Activated CD4-positive, alpha-beta memory T cell treated with anti-CD3 and anti-CD28 coated beads for 36 hours (primary cell): ENCODE measurements around the gene FBN1. TPM values are rescaled to one million over a fixed set of nuclear protein-coding genes. Genes with fewer than 3 reads are reported as not detected.

ENCODE experiments used
- CTCF ChIA-PET: fragments of 350-600 bp; sonication (Branson Sonifier 250); formaldehyde crosslinking; loops from one replicate; lab custom pipeline; 2021; ENCODE audit warnings: antibody characterized with exemption, inconsistent platforms; lab: Charles Lee
- POLR2A ChIA-PET: fragments of 350-600 bp; sonication (Branson Sonifier 250); formaldehyde crosslinking; loops from one replicate; lab custom pipeline; 2021; ENCODE audit warnings: antibody characterized with exemption; lab: Charles Lee
- DNase-seq: peaks from one replicate; pipeline ENCODE4 v3.0.0-alpha.2; 2020
- H3K27ac Mint-ChIP-seq: one replicate; pipeline ENCODE4 v1.8.0; 2021; ENCODE audit warnings: mixed read lengths
- H3K27me3 Mint-ChIP-seq: one replicate; pipeline ENCODE4 v1.8.0; 2021; ENCODE audit warnings: mixed read lengths
- H3K36me3 Mint-ChIP-seq: one replicate; pipeline ENCODE4 v1.8.0; 2021; ENCODE audit warnings: mixed read lengths
- H3K4me1 Mint-ChIP-seq: one replicate; pipeline ENCODE4 v1.8.0; 2021; ENCODE audit warnings: low read depth, mixed read lengths
- H3K4me3 Mint-ChIP-seq: one replicate; pipeline ENCODE4 v1.8.0; 2021; ENCODE audit warnings: mild to moderate bottlenecking, mixed read lengths
- H3K9me3 Mint-ChIP-seq: one replicate; pipeline ENCODE4 v1.8.0; 2021; ENCODE audit warnings: mixed read lengths
- intact Hi-C: fragments of 100-400 bp; cut with micrococcal nuclease; formaldehyde crosslinking; loops from one replicate; pipeline ENCODE4 v1.15.1; 2023
- total RNA-seq, 2 experiments: library from RNA; stranded (reverse); gene quantifications; one replicate each; pipeline ENCODE4 v1.2.3, GENCODE V29; 2021

Gene FBN1
- total RNA-seq, 2 experiments from 2014 or later: 0.34 to 0.52 TPM

DNA sequence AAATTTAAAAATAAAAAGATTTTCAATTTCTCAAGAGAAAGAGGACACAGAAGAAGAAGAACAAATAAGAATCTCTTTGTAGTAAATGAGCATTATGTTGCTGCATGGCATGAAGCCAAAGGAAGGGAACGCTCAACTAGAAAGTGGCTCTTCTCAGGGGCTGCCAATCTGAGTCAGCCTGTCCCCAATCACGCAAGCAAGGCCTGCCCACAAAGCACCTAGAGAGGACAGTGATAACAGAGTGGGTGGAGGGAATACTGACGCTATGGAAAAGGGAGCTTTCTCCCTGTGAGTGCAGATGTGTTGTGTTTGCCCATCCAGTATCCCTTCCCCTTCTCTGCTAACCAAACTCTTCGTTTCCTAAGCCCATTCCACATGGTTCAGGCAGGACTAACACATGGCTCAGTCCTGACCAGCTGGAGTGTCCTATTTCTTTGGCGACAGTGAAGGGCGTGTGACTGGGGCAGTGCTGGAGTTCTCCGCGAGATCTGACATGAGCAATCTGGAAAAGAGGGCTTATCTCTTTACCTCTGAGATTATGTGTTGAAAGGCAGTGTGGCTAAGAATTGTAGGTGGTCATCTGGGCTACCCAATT, 14.2 kb downstream of the FBN1 start:
- H3K27ac Mint-ChIP-seq: no peak overlapping the region
- intact Hi-C loops: no loop called here
- POLR2A ChIA-PET: no interaction called here
- H3K4me1 Mint-ChIP-seq: no peaks in the 10 kb centered on the region
- DNase-seq: peak; percentile 51
- CTCF ChIA-PET: no interaction called here
- H3K4me3 Mint-ChIP-seq: no peak overlapping the region
- H3K9me3 Mint-ChIP-seq: no peaks in the 10 kb centered on the region
- H3K36me3 Mint-ChIP-seq: no peaks in the 10 kb centered on the region
- H3K27me3 Mint-ChIP-seq: peaks cover 1% of the 10 kb centered on the region

DNA sequence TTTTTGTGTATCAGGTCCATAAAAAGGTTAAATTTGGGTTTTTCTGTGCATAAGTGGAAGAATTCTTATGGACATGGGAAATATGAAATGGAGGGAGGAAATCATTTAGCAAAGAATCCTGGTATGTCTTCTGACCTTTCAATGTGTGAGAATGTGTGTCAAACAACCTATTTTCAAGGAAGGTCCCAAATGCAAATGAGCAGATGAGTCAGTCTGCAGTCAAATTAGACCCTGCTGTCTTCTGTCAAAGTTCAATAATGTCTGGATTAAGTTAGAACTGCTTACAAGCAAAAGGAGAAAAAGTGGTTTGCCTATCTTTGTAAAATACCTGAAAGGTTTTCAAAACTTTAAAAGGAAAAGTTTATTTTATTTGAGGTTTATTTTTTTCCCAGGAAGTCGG, 15.3 kb downstream of the FBN1 start:
- no peaks in the 10 kb centered on the region for H3K4me1 Mint-ChIP-seq
- H3K27ac Mint-ChIP-seq: no peak overlapping the region
- intact Hi-C loops: no loop called here
- H3K36me3 Mint-ChIP-seq: no peaks in the 10 kb centered on the region
- no peak for DNase-seq
- H3K27me3 Mint-ChIP-seq: peaks cover 1% of the 10 kb centered on the region
- ChIA-PET CTCF (no interaction called here), POLR2A (no interaction called here)
- no peaks in the 10 kb centered on the region for H3K9me3 Mint-ChIP-seq
- H3K4me3 Mint-ChIP-seq: no peak overlapping the region

DNA sequence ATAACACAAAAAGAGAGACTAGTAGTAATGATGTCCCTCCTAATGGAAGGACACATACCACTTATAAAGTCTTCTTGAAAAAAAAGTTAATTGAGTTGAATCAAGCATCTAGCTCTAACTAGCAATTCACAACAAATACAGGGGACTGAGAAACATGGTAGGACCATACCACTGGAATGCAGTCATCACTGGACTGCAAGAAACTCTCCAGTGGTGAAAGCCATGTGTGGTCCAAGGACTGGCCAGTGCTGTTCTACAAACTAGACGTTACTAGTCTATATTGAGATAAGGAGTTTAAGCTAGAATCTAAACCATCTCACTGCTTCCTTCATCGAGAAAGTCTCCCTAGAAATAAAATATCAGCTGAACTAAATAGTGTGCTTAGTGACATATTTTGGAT, 16.7 kb downstream of the FBN1 start:
- no peak for DNase-seq
- ChIA-PET CTCF (no interaction called here), POLR2A (no interaction called here)
- H3K36me3 Mint-ChIP-seq: no peaks in the 10 kb centered on the region
- no peak overlapping the region for H3K4me3 Mint-ChIP-seq
- intact Hi-C loops: no loop called here
- H3K27ac Mint-ChIP-seq: no peak overlapping the region
- H3K4me1 Mint-ChIP-seq: no peaks in the 10 kb centered on the region
- H3K9me3 Mint-ChIP-seq: no peaks in the 10 kb centered on the region
- peaks cover 1% of the 10 kb centered on the region for H3K27me3 Mint-ChIP-seq

DNA sequence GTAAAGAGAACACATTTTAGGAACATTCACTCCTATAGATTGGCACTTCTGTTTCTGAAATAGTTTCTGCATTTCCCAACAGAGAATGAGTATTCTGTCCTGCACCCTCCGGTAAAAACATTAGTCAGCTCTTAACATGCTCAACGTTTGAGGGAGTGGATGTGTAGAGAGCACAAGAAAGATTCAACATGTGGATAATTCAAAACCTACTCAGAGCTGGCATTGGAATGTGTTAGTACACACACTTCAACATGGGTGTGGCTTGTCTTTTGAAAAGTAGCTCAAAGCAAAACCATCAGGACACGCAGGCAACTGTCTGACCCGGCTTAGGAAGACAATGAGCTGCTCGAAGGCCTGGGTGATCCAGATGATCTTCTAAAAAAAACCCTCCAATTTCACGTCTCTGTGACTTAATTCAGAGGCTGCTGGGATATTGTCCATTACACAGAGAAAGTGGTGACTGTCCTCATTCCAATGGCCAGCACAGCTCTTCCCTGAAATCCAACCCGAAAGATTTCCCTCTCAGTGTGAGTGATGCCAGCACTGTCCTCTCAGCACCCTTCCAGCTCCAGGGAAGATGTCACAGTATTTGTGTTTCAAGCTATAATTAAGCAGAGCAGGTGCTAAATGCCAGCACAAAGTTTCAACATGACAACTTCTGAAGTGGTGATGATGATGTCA, 18.1 kb downstream of the FBN1 start:
- Mint-ChIP-seq H3K36me3 (no peaks in the 10 kb centered on the region), H3K27ac (no peak overlapping the region), H3K4me1 (no peaks in the 10 kb centered on the region), H3K4me3 (no peak overlapping the region), H3K9me3 (no peaks in the 10 kb centered on the region), H3K27me3 (peaks cover 1% of the 10 kb centered on the region)
- CTCF ChIA-PET: no interaction called here
- intact Hi-C loops: no loop called here
- DNase-seq: no peak
- POLR2A ChIA-PET: no interaction called here

DNA sequence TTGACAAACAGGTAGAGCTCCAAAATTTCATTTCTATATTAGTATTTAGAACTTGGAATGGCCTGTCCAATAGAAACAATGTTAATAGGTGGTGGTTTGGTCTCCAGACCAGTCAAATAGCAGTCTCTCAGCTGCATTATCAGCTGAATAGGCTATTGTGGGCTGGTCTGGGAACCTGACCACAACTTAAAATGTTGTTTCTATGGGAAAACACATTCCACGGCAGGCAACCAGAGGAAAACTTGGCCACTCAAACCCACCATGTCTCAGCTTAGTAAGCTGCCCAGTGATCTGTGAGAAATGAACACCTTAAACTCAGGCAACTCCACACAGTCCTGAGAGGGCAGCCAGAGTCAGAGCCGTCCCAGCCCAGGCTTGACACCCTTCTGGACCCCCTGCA, 20.4 kb downstream of the FBN1 start:
- DNase-seq: no peak
- POLR2A ChIA-PET: no interaction called here
- Mint-ChIP-seq H3K4me3 (no peak overlapping the region), H3K36me3 (no peaks in the 10 kb centered on the region), H3K27ac (no peak overlapping the region), H3K9me3 (no peaks in the 10 kb centered on the region), H3K4me1 (no peaks in the 10 kb centered on the region), H3K27me3 (peaks cover 1% of the 10 kb centered on the region)
- CTCF ChIA-PET: no interaction called here
- intact Hi-C loops: no loop called here

DNA sequence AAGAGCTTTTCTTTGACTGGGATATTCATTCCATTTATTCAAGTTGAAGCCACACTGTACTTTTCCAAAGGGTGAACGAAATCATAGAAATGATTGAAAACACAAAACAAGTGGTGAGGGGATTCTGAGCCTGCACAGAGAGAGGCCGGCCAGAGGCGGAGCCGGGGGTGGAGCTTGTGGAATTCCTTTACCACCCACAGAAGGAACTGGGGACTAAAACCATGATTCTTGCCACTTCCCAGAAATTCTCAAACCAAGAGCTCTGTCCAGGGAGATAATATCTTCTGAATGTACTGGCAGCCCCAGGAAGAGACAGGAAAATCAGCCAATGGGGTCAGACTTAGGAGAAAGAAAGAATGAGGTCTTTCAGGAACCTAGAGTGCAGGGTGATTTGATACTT, 20.8 kb downstream of the FBN1 start:
- H3K4me1 Mint-ChIP-seq: no peaks in the 10 kb centered on the region
- no peak overlapping the region for H3K4me3 Mint-ChIP-seq
- intact Hi-C loops: no loop called here
- DNase-seq: no peak
- H3K9me3 Mint-ChIP-seq: no peaks in the 10 kb centered on the region
- ChIA-PET CTCF (no interaction called here), POLR2A (no interaction called here)
- no peak overlapping the region for H3K27ac Mint-ChIP-seq
- H3K27me3 Mint-ChIP-seq: peaks cover 1% of the 10 kb centered on the region
- H3K36me3 Mint-ChIP-seq: no peaks in the 10 kb centered on the region

DNA sequence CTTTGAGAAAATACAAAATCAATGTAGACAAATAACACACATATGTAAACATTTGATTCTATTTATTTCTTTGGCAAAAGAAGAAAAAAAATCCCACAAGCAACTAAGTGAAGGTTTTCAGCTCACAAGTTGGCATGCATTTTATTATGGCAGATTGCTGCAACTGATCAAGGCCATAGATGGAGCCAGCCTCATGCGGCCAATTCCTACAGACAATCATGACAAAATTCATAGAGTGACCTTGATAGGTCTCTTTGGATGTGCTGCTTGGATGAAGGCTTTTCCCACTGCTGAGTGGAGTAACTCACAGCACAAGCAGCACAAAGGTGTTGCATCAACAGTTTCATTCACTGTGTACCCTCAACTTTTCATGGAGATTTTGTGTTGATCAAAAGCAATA, 22.1 kb downstream of the FBN1 start:
- Mint-ChIP-seq H3K27me3 (peaks cover 1% of the 10 kb centered on the region), H3K4me3 (no peak overlapping the region), H3K4me1 (no peaks in the 10 kb centered on the region), H3K27ac (no peak overlapping the region), H3K36me3 (no peaks in the 10 kb centered on the region), H3K9me3 (no peaks in the 10 kb centered on the region)
- ChIA-PET POLR2A (no interaction called here), CTCF (no interaction called here)
- DNase-seq: no peak
- intact Hi-C loops: no loop called here

DNA sequence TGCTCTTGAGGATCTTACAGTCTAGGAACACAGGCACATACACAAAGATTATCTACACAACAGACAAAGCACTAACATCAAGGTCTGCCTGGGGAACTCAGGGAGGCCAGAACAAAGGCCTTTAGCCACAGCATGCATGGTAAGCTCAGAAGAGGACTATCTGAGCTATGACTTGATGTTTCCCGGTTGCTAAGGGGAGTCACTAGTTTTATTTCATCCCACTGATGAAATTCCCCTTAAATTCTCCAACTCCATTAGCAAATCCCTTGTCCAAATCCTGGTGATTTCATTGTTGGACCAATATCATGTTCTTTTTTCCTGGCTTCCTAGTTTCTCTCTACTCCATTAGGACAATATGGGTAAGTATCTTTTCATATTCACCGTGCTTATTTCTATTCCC, 23.3 kb downstream of the FBN1 start:
- H3K4me3 Mint-ChIP-seq: no peak overlapping the region
- H3K4me1 Mint-ChIP-seq: no peaks in the 10 kb centered on the region
- no peak for DNase-seq
- H3K36me3 Mint-ChIP-seq: no peaks in the 10 kb centered on the region
- H3K27me3 Mint-ChIP-seq: peaks cover 1% of the 10 kb centered on the region
- CTCF ChIA-PET: no interaction called here
- no peaks in the 10 kb centered on the region for H3K9me3 Mint-ChIP-seq
- intact Hi-C loops: no loop called here
- POLR2A ChIA-PET: no interaction called here
- no peak overlapping the region for H3K27ac Mint-ChIP-seq

DNA sequence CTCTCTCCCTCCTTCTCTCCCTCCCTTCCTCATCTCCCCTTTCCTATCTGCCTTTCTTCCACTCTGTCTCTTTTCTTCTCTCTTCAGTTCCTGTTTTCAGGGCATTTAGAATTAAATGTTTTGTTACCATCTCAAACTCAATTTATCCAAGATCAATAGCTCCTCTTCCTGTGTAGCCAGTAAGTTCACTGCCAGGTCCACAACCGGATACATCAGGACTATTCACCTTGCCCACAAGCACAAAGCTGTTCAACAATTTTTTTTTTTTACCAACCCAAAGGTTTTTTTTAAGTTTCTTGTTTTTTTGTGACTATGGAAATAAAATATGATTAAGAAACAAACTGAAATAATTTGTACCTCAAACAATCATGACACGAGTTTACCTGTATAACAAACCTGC, 26.1 kb downstream of the FBN1 start:
- no peaks in the 10 kb centered on the region for H3K4me1 Mint-ChIP-seq
- no peaks in the 10 kb centered on the region for H3K9me3 Mint-ChIP-seq
- ChIA-PET POLR2A (interaction anchor here (0.7 kb wide), 1 partner anchor 115 kb away, joined by 5 read pairs; no protein-coding TSS in a partner anchor), CTCF (no interaction called here)
- no peak overlapping the region for H3K4me3 Mint-ChIP-seq
- H3K27ac Mint-ChIP-seq: no peak overlapping the region
- intact Hi-C loops: no loop called here
- no peaks in the 10 kb centered on the region for H3K27me3 Mint-ChIP-seq
- no peaks in the 10 kb centered on the region for H3K36me3 Mint-ChIP-seq
- DNase-seq: no peak

DNA sequence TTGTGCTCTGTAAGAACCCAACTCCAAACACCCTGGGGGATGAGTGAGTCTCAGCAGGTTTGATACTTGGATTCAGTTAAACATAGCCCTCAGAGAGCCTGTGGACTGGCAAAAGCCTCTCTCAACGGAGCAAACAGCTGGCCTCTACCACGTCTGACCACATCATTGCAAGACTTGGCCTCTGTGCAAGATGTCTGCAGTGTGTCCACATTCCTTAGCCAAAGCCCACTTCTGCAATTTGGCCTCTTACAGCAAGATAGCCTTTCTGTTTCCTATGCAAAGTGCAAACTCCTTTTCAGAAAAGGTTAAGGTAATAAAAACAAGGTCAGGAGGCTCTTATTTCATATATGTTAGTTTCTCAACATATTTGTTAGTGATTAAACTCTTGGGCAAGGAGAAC, 27.9 kb downstream of the FBN1 start:
- no peak overlapping the region for H3K27ac Mint-ChIP-seq
- no peak overlapping the region for H3K4me3 Mint-ChIP-seq
- ChIA-PET POLR2A (no interaction called here), CTCF (no interaction called here)
- H3K27me3 Mint-ChIP-seq: no peaks in the 10 kb centered on the region
- no peaks in the 10 kb centered on the region for H3K4me1 Mint-ChIP-seq
- no peaks in the 10 kb centered on the region for H3K9me3 Mint-ChIP-seq
- DNase-seq: no peak
- H3K36me3 Mint-ChIP-seq: no peaks in the 10 kb centered on the region
- intact Hi-C loops: no loop called here

DNA sequence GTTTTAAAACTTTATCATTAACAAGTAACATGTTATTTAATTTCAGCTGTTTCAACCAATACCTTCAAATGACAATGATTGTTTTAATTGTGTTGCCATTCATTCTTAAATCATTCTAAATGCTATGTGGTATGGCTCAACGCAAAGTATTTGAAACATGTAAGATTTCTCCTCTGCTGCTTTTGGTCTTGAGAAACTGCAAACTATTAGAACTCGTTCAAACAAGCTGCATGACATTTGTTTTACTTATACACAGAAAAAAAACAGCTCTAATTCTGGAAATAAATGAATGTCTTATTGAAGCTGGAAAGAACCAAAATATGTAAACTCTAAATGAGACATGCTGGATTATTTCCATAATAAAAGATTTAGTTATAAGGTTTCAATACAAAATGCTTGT, 29.3 kb downstream of the FBN1 start:
- ChIA-PET POLR2A (no interaction called here), CTCF (no interaction called here)
- DNase-seq: no peak
- intact Hi-C loops: no loop called here
- H3K4me1 Mint-ChIP-seq: no peaks in the 10 kb centered on the region
- H3K4me3 Mint-ChIP-seq: no peak overlapping the region
- H3K9me3 Mint-ChIP-seq: no peaks in the 10 kb centered on the region
- H3K27me3 Mint-ChIP-seq: no peaks in the 10 kb centered on the region
- no peak overlapping the region for H3K27ac Mint-ChIP-seq
- H3K36me3 Mint-ChIP-seq: no peaks in the 10 kb centered on the region

DNA sequence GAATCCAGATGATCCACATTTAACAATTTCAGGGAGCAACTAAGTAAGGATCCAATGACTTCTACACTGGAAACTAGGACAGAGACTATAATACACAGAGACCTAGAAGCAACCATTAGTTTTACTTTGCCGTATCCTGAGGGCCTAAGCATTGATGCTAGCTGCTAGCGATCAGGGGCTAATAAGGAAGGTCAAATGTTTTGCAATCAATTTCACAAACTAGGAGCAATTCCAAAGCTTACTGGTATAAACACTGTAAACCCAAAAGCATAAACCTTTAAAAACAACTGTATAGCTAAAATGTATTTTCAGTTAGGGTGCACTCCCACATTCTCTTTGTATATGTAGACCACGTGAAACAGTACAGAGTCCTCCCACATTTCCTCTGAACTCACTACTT, 31.5 kb downstream of the FBN1 start:
- Mint-ChIP-seq H3K27me3 (no peaks in the 10 kb centered on the region), H3K36me3 (no peaks in the 10 kb centered on the region), H3K27ac (no peak overlapping the region), H3K4me1 (no peaks in the 10 kb centered on the region), H3K9me3 (no peaks in the 10 kb centered on the region), H3K4me3 (no peak overlapping the region)
- intact Hi-C loops: no loop called here
- POLR2A ChIA-PET: no interaction called here
- CTCF ChIA-PET: no interaction called here
- DNase-seq: no peak

DNA sequence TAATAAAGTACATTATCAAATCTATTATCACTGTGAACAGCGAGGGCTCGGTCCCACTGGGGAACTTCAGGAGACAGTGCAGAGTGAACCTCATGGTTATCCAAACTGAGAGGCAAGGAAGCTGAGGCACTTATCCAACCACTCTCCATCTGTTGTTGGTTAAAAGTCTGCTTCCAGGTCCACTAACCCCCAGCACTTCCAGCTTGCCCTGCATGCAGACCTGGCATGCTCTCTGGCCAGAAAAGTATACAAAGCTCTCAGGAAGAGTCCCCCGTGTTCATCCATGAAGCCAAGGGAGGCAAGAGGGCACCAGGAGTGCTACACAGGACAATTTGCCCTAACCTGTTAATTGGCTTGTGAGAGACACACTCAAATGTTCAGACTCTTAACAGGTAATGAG, 36.0 kb downstream of the FBN1 start:
- H3K36me3 Mint-ChIP-seq: no peaks in the 10 kb centered on the region
- no peak overlapping the region for H3K4me3 Mint-ChIP-seq
- no peaks in the 10 kb centered on the region for H3K4me1 Mint-ChIP-seq
- ChIA-PET CTCF (no interaction called here), POLR2A (no interaction called here)
- H3K27me3 Mint-ChIP-seq: no peaks in the 10 kb centered on the region
- no peak overlapping the region for H3K27ac Mint-ChIP-seq
- DNase-seq: no peak
- intact Hi-C loops: no loop called here
- peaks cover 2% of the 10 kb centered on the region for H3K9me3 Mint-ChIP-seq
